H9 (cell line): Measurements from ENCODE around the gene SMYD1. TPM values are rescaled to one million over a fixed set of nuclear protein-coding genes. Genes with fewer than 3 reads are reported as not detected.

Source experiments
- DNase-seq: peaks from one replicate; pipeline ENCODE4 v3.0.0-alpha.2; 2017
- H2AFZ ChIP-seq: one replicate; pipeline ENCODE4 v1.6.1; 2013; ENCODE audit warnings: mild to moderate bottlenecking, low read length, control low read depth, moderate library complexity
- H2AK5ac ChIP-seq: 2 replicates; pipeline ENCODE4 v1.6.1; 2013; ENCODE audit warnings: low read length, control low read depth, mixed read lengths; ENCODE audit not compliant: insufficient read length
- H2BK120ac ChIP-seq: one replicate; pipeline ENCODE4 v1.6.1; 2013; ENCODE audit warnings: low read depth, mild to moderate bottlenecking, low read length, control low read depth, inconsistent platforms; ENCODE audit not compliant: poor library complexity, severe bottlenecking
- H2BK12ac ChIP-seq: 2 replicates; pipeline ENCODE4 v1.6.1; 2013; ENCODE audit warnings: low read length, control low read depth, mixed read lengths, low read depth; ENCODE audit not compliant: insufficient read length
- H2BK15ac ChIP-seq: 2 replicates; pipeline ENCODE4 v1.6.1; 2013; ENCODE audit warnings: low read depth, low read length, control low read depth
- H2BK20ac ChIP-seq: one replicate; pipeline ENCODE4 v1.6.1; 2013; ENCODE audit warnings: low read depth, mild to moderate bottlenecking, low read length, control low read depth, inconsistent platforms; ENCODE audit not compliant: poor library complexity, severe bottlenecking
- H2BK5ac ChIP-seq: 2 replicates; pipeline ENCODE4 v1.6.1; 2013; ENCODE audit warnings: low read length, control low read depth, mixed read lengths; ENCODE audit not compliant: insufficient read length
- H3K14ac ChIP-seq: 2 replicates; pipeline ENCODE4 v1.6.1; 2013; ENCODE audit warnings: low read length, control low read depth; ENCODE audit not compliant: insufficient read depth
- H3K18ac ChIP-seq: 2 replicates; pipeline ENCODE4 v1.6.1; 2013; ENCODE audit warnings: low read depth, mild to moderate bottlenecking, mixed read lengths, low read length, control low read depth; ENCODE audit not compliant: insufficient read length
- H3K23ac ChIP-seq: 2 replicates; pipeline ENCODE4 v1.6.1; 2013; ENCODE audit warnings: low read length, control low read depth, mixed read lengths, low read depth; ENCODE audit not compliant: insufficient read length
- H3K23me2 ChIP-seq: 2 replicates; pipeline ENCODE4 v1.6.1; 2013; ENCODE audit warnings: low read depth, mild to moderate bottlenecking, mixed read lengths, low read length, control low read depth; ENCODE audit not compliant: insufficient read length, poor library complexity, severe bottlenecking
- H3K27ac ChIP-seq: 2 replicates; pipeline ENCODE4 v1.5.1; 2013; ENCODE audit warnings: low read length, control low read depth, mixed read lengths, low read depth; ENCODE audit not compliant: insufficient read length
- H3K27me3 ChIP-seq: 2 replicates; pipeline ENCODE4 v1.6.1; 2013; ENCODE audit warnings: low read length, control low read depth, inconsistent platforms; ENCODE audit not compliant: insufficient read depth
- H3K4ac ChIP-seq: 2 replicates; pipeline ENCODE4 v1.6.1; 2013; ENCODE audit warnings: low read depth, mild to moderate bottlenecking, control low read depth, inconsistent platforms, low read length, moderate library complexity
- H3K4me1 ChIP-seq: 2 replicates; pipeline ENCODE4 v1.6.1; 2013; ENCODE audit warnings: low read length, control low read depth, inconsistent platforms; ENCODE audit not compliant: insufficient read depth
- H3K4me2 ChIP-seq: 2 replicates; pipeline ENCODE4 v1.6.1; 2013; ENCODE audit warnings: low read length, control low read depth, mixed read lengths; ENCODE audit not compliant: insufficient read length, insufficient read depth
- H3K56ac ChIP-seq: 2 replicates; pipeline ENCODE4 v1.6.1; 2013; ENCODE audit warnings: low read depth, mild to moderate bottlenecking, mixed read lengths, low read length, control low read depth; ENCODE audit not compliant: insufficient read length
- H3K79me1 ChIP-seq: 2 replicates; pipeline ENCODE4 v1.6.1; 2013; ENCODE audit warnings: low read depth, mild to moderate bottlenecking, moderate library complexity, low read length, control low read depth, inconsistent platforms; ENCODE audit not compliant: insufficient read depth, poor library complexity, severe bottlenecking
- H3K79me2 ChIP-seq: 2 replicates; pipeline ENCODE4 v1.6.1; 2013; ENCODE audit warnings: low read length, control low read depth, inconsistent platforms; ENCODE audit not compliant: insufficient read depth
- H3K9ac ChIP-seq: 2 replicates; pipeline ENCODE4 v1.6.1; 2013; ENCODE audit warnings: low read length, control low read depth, mixed read lengths; ENCODE audit not compliant: insufficient read length; ENCODE audit errors: extremely low read depth
- H3K9me3 ChIP-seq: one replicate; pipeline ENCODE4 v1.6.1; 2013; ENCODE audit warnings: low read depth, low read length, inconsistent platforms; ENCODE audit not compliant: control insufficient read depth
- H3T11ph ChIP-seq: one replicate; pipeline ENCODE4 v1.6.1; 2013; ENCODE audit warnings: mild to moderate bottlenecking, low read length, control low read depth, inconsistent platforms
- H4K20me1 ChIP-seq: one replicate; pipeline ENCODE4 v1.6.1; 2013; ENCODE audit not compliant: control insufficient read depth, insufficient read length, insufficient read depth
- H4K5ac ChIP-seq: 2 replicates; pipeline ENCODE4 v1.6.1; 2013; ENCODE audit warnings: low read depth, mild to moderate bottlenecking, mixed read lengths, low read length, control low read depth; ENCODE audit not compliant: insufficient read length
- H4K8ac ChIP-seq: replicated peaks from 2 replicates; pipeline ENCODE4 v1.6.1; 2013; ENCODE audit warnings: low read length, control low read depth, mixed read lengths, low read depth; ENCODE audit not compliant: insufficient read length
- H4K91ac ChIP-seq: 2 replicates; pipeline ENCODE4 v1.6.1; 2013; ENCODE audit warnings: low read depth, mild to moderate bottlenecking, moderate library complexity, mixed read lengths, low read length, control low read depth; ENCODE audit not compliant: insufficient read length
- H3K27ac Mint-ChIP-seq, 3 experiments: 2 replicates in 2 of 3; 3 replicates in 1 of 3; pipeline ENCODE4 v1.8.0; 2020 to 2021; ENCODE audit warnings: mixed read lengths in 3 of 3, mild to moderate bottlenecking in 1 of 3, moderate library complexity in 1 of 3
- H3K27me3 Mint-ChIP-seq: 2 replicates; pipeline ENCODE4 v1.8.0; 2021; ENCODE audit warnings: low read depth, mild to moderate bottlenecking, moderate library complexity, mixed read lengths
- H3K36me3 Mint-ChIP-seq, 3 experiments: 2 replicates in 2 of 3; 3 replicates in 1 of 3; pipeline ENCODE4 v1.8.0; 2020 to 2021; ENCODE audit warnings: low read depth in 3 of 3, mixed read lengths in 3 of 3; ENCODE audit not compliant: insufficient read depth in 1 of 3
- H3K4me1 Mint-ChIP-seq, 2 experiments: 2 replicates each; pipeline ENCODE4 v1.8.0; 2020; ENCODE audit warnings: mixed read lengths in 2 of 2
- H3K4me3 Mint-ChIP-seq, 2 experiments: 2 replicates in 1 of 2; 3 replicates in 1 of 2; pipeline ENCODE4 v1.8.0; 2020 to 2021; ENCODE audit warnings: mild to moderate bottlenecking in 2 of 2, mixed read lengths in 2 of 2, moderate library complexity in 1 of 2
- H3K9me3 Mint-ChIP-seq, 2 experiments: 2 replicates in 1 of 2; 3 replicates in 1 of 2; pipeline ENCODE4 v1.8.0; 2020; ENCODE audit warnings: mild to moderate bottlenecking in 2 of 2, mixed read lengths in 2 of 2, moderate library complexity in 1 of 2
- CTCF ChIP-seq: fragments of 200-600 bp; sonication (generic); conservative IDR thresholded peaks from 3 replicates; pipeline ENCODE4 v1.8.0; 2021; ENCODE audit warnings: antibody characterized with exemption, mild to moderate bottlenecking
- WGBS: extraction: QIAGEN DNeasy Blood & Tissue Kit; methylation state at CpG from one replicate; pipeline ENCODE4 v1.1.7; 2013; ENCODE audit warnings: missing lambda C conversion rate, low lambda C conversion rate, mixed read lengths; ENCODE audit not compliant: insufficient read length; ENCODE audit errors: extremely low coverage; 5-methylcytosine and 5-hydroxymethylcytosine counted together
- total RNA-seq: library from RNA; stranded (reverse); gene quantifications from 2 replicates; pipeline ENCODE4 v1.2.1, GENCODE V29; 2021

Gene SMYD1
- total RNA-seq, 1 experiment from 2014 or later, result not detected

- Mint-ChIP-seq H3K9me3 (peaks cover 8 to 12% of the 10 kb centered on the region in 2 experiments; a peak in 3 of 5 replicates), H3K4me3 (no peak overlapping the region), H3K36me3 (peaks cover 0 to 10% (median 0%) of the 10 kb centered on the region in 3 experiments; a peak in 4 of 7 replicates), H3K27me3 (peaks cover 6% of the 10 kb centered on the region), H3K4me1 (no peaks in the 10 kb centered on the region; a peak in 1 of 4 replicates), H3K27ac (no peak overlapping the region)
- Histone ChIP-seq H3K23me2 (no peaks in the 10 kb centered on the region), H2BK20ac (no peak overlapping the region), H2BK120ac (no peak overlapping the region), H3K18ac (no peak overlapping the region), H3K9ac (no peak overlapping the region), H3K56ac (no peak overlapping the region), H4K91ac (no peak overlapping the region), H3K79me1 (no peaks in the 10 kb centered on the region), H3T11ph (no peak overlapping the region), H2BK12ac (no peak overlapping the region), H3K23ac (no peak overlapping the region), H3K9me3 (no peaks in the 10 kb centered on the region), H3K27me3 (no peaks in the 10 kb centered on the region; the same call in 1 of the 2 replicates), H4K8ac (no peak overlapping the region), H4K20me1 (no peaks in the 10 kb centered on the region), H3K4me2 (no peak overlapping the region), H3K14ac (no peak overlapping the region), H2AK5ac (no peak overlapping the region), H2AFZ (no peak overlapping the region), H2BK5ac (no peak overlapping the region), H3K4me1 (no peaks in the 10 kb centered on the region), H3K4ac (no peak overlapping the region), H3K27ac (no peak overlapping the region), H4K5ac (no peak overlapping the region), H3K79me2 (no peaks in the 10 kb centered on the region), H2BK15ac (no peak overlapping the region)
- DNase-seq, result no peak
- WGBS, result no CpG with 5 or more reads among the region's 2 CpGs
- no peak for TF ChIP-seq CTCF
Measured at GRCh38 chr2:88110830-88111229, 43.2 kb downstream of the SMYD1 start.
